ENCODE results near the gene AKAP13. TPM values are rescaled to one million over a fixed set of nuclear protein-coding genes. Genes with fewer than 3 reads are reported as not detected.

AKAP13 gene
- total RNA-seq, 1 donor from 2014 or later = 78.9 TPM

DNA sequence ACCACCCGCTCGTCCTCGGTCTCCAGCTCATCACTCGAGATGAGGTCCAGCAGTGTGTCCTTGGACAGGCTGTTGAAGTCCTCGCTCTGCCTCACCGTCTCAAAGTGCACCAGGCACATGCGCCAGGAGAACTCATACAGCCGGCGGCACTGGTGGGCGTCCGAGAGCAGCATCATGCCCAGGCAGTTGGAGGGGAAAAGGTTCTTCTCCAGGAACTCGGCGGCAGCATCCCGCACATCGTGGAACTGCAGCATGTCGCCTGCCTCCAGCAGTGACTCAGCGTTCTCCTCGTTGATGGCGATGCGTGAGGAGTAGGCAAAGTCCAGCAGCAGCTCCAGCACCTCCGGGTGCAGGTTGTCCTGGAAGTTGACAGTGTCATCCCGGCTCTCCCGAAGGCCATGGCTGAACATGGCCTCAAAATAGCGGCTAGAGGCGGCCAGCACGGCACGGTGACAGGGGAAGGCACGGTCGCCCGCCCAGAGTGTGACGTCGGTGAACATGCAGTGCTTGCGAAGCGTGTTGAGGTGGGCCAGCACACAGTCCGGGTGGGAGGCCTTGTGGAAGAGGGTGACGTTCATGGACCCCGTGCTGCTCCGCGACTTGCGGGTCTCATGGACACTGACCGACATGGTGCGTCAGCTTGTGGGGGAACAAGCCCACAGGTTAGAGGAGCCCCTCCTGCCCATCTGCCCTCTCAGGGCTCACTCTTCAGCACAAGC lies 388.9 kb downstream of the AKAP13 start:
- Mint-ChIP-seq H3K27me3 (ENCODE audit: insufficient read depth) (no peaks in the 10 kb centered on the region), H3K4me1 (ENCODE audit: low read depth) (no peaks in the 10 kb centered on the region), H3K9me3 (no peaks in the 10 kb centered on the region), H3K36me3 (ENCODE audit: low read depth) (no peaks in the 10 kb centered on the region), H3K27ac (no peak overlapping the region), H3K4me3 (no peak overlapping the region)
- intact Hi-C loops (cut with micrococcal nuclease) = no loop called here
- DNase-seq (ENCODE audit: low spot score) = no peak

DNA sequence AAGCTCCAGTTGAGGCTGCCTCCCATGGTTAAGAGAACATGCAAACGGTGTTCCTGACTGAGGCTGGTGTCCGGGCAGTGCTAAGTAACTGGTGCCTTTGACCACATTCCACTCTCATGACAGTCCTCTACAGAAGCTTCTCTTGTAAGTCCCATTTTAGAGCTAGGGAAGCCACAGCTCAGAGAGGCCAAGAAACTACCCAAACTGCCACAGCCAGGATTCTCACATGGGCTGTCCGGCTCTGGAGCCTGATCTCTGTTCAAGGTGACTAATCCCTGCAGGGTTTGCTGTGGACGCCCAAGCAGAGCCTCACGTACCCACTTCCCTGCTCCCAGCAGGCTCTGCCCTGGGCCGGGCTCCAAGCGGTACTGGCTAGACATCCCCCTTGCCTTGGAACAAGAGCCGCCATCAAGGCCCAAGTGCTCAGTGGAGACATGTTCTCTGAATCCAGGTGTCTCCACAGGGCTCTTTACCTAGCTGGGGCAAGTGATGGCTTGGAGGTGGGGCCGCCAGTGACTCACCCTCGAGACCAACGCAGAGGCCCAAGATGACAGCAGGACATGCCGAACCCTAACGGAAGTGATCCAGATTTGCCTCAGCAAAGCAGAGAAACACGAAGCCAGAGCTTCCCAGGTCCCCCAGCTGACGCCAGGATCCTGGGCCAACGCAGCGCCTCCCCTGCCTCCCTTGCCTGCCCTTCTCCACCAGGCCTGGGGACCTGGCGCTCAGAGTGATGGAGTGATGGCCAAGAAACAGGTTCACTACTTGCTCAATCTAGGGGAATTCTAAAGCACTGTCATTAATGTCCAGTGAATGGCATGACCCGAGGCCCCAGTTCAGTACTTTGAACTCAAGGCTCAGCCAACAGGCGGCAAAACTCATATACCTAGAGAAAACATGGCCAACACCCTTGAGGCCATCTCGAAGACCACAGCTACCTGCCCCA lies 390.0 kb downstream of the AKAP13 start:
- no peaks in the 10 kb centered on the region for H3K27me3 Mint-ChIP-seq (ENCODE audit: insufficient read depth)
- no peak for DNase-seq (ENCODE audit: low spot score)
- H3K9me3 Mint-ChIP-seq = no peaks in the 10 kb centered on the region
- intact Hi-C loops (cut with micrococcal nuclease) = no loop called here
- no peak overlapping the region for H3K4me3 Mint-ChIP-seq
- H3K36me3 Mint-ChIP-seq (ENCODE audit: low read depth) = no peaks in the 10 kb centered on the region
- H3K27ac Mint-ChIP-seq = no peak overlapping the region
- H3K4me1 Mint-ChIP-seq (ENCODE audit: low read depth) = no peaks in the 10 kb centered on the region

DNA sequence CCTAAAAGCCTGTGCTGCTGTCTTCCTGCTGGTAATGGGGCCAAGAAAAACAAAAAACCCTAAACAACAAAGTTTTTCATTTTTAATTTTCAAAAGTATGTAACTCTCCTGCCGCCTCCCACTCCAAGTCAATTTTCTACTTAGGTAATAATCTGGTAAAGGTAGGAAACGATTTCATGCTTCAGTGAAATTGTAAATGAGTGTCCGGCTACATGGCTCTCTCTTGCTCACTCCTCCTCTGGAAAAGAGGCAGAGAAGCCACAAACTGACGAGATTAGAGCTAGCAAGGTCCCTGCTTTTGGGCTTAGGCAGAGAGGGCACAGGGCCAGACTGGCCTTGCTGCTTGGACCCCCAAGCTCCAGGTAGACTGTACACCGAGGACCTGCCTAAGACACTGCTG lies 390.9 kb downstream of the AKAP13 start:
- Mint-ChIP-seq H3K27ac (no peak overlapping the region), H3K4me3 (no peak overlapping the region), H3K36me3 (ENCODE audit: low read depth) (no peaks in the 10 kb centered on the region), H3K27me3 (ENCODE audit: insufficient read depth) (no peaks in the 10 kb centered on the region), H3K4me1 (ENCODE audit: low read depth) (no peaks in the 10 kb centered on the region), H3K9me3 (no peaks in the 10 kb centered on the region)
- DNase-seq (ENCODE audit: low spot score) = no peak
- intact Hi-C loops (cut with micrococcal nuclease) = no loop called here

DNA sequence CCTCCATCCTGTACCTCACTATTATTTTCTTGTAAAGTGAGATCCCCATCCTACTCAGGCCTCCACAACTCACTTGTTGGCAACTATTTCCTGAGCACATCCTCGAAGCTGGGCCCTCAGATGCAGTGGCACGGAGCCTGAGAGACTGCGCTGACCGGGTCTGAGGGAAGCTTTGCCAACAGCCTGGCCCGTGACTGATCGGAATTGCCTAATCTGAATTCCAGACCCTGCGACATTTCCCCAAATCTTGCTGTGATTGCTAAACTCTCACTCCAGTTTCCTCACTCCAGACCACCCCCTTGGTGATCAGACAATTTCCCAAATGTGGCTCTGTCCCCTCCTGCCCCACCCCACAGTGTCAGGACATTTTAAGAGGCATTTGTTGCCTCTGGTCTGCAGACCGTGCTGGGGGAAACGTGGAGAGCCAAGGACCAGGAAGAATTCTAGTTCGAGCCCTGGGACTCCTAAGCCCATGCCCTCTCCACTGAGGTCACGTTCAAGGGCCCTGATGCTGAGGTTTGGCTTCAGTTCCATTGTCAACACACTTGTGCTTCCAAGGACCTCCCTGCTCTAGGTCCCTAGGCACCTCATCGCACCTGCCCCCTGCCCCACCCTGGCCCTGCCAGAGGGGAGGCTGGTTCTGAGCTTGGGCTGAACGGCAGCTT lies 391.5 kb downstream of the AKAP13 start:
- no peak overlapping the region for H3K27ac Mint-ChIP-seq
- intact Hi-C loops (cut with micrococcal nuclease) = no loop called here
- DNase-seq (ENCODE audit: low spot score) = no peak

DNA sequence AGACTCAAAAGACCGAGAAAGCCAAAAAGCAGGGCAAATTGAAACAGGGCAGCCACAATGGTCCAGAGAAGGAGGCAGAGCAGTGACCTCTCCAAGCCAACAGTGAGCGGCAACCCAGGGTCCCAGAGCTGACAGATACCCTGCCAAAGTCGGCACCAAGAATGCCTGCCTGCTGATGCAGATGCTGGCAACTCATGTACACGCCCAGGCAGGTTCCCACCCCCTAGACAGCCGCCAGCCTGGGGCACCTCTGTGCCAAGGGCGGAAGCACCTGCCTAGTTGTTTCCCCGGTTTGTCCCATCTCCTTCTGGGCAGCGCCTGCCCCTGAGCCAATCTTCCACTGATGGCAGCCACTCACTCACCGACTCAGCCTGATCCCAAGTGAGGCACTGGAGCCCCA lies 392.3 kb downstream of the AKAP13 start:
- Mint-ChIP-seq H3K9me3 (no peaks in the 10 kb centered on the region), H3K27ac (no peak overlapping the region)
- intact Hi-C loops (cut with micrococcal nuclease) = no loop called here

More for the DNA sequence above, 391.5 kb downstream of the AKAP13 start:
- H3K4me1 Mint-ChIP-seq (ENCODE audit: low read depth) = no peaks in the 10 kb centered on the region
- H3K4me3 Mint-ChIP-seq = no peak overlapping the region
- no peaks in the 10 kb centered on the region for H3K27me3 Mint-ChIP-seq (ENCODE audit: insufficient read depth)
- H3K9me3 Mint-ChIP-seq = no peaks in the 10 kb centered on the region
- H3K36me3 Mint-ChIP-seq (ENCODE audit: low read depth) = no peaks in the 10 kb centered on the region

DNA sequence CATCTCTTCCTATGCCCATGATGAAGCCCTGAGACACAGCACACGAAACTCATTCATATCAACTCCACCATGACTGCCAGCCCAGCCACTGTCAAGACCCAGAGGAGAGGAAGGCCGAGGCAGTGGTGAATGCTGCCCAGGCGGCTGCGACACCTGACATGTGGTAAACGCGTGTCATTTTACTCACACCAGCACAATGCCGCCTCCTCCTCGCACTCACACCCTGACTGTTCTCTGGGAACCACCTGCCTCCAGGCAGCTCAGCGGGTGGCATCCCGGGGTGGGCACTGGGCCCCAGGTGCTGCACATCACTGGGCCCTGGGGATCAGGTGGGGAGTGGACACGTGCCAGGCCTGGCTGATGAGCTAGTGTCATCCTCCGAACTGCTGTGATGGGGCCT lies 392.8 kb downstream of the AKAP13 start:
- Mint-ChIP-seq H3K27me3 (ENCODE audit: insufficient read depth) (no peaks in the 10 kb centered on the region), H3K4me3 (no peak overlapping the region), H3K9me3 (no peaks in the 10 kb centered on the region), H3K27ac (no peak overlapping the region), H3K36me3 (ENCODE audit: low read depth) (no peaks in the 10 kb centered on the region), H3K4me1 (ENCODE audit: low read depth) (no peaks in the 10 kb centered on the region)
- intact Hi-C loops (cut with micrococcal nuclease) = no loop called here
- no peak for DNase-seq (ENCODE audit: low spot score)

More for the DNA sequence above, 392.3 kb downstream of the AKAP13 start:
- Mint-ChIP-seq H3K4me1 (ENCODE audit: low read depth) (no peaks in the 10 kb centered on the region), H3K36me3 (ENCODE audit: low read depth) (no peaks in the 10 kb centered on the region), H3K27me3 (ENCODE audit: insufficient read depth) (no peaks in the 10 kb centered on the region), H3K4me3 (no peak overlapping the region)
- DNase-seq (ENCODE audit: low spot score) = no peak

DNA sequence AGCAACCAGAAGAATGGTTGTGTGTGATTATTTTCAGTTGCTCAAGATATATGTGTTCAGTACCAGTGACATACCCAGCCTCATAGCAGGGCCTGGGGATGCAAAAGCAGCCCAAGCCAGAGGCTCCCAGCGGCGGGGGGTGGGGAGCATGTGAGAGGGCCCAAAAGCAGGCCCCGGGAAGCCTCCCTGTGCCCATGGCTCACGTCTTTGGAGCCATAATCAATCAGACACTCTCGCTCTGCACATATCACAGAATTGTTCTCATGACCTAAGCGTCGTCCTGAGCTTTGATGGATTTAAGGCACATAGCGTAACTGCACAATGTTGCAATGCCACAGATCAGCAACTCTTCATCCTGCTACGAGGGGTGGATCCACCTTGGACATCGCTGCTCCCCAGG lies 393.6 kb downstream of the AKAP13 start:
- intact Hi-C loops (cut with micrococcal nuclease) = no loop called here
- Mint-ChIP-seq H3K4me1 (ENCODE audit: low read depth) (peaks cover 2% of the 10 kb centered on the region), H3K4me3 (no peak overlapping the region), H3K9me3 (no peaks in the 10 kb centered on the region), H3K36me3 (ENCODE audit: low read depth) (no peaks in the 10 kb centered on the region), H3K27me3 (ENCODE audit: insufficient read depth) (no peaks in the 10 kb centered on the region), H3K27ac (no peak overlapping the region)
- no peak for DNase-seq (ENCODE audit: low spot score)

DNA sequence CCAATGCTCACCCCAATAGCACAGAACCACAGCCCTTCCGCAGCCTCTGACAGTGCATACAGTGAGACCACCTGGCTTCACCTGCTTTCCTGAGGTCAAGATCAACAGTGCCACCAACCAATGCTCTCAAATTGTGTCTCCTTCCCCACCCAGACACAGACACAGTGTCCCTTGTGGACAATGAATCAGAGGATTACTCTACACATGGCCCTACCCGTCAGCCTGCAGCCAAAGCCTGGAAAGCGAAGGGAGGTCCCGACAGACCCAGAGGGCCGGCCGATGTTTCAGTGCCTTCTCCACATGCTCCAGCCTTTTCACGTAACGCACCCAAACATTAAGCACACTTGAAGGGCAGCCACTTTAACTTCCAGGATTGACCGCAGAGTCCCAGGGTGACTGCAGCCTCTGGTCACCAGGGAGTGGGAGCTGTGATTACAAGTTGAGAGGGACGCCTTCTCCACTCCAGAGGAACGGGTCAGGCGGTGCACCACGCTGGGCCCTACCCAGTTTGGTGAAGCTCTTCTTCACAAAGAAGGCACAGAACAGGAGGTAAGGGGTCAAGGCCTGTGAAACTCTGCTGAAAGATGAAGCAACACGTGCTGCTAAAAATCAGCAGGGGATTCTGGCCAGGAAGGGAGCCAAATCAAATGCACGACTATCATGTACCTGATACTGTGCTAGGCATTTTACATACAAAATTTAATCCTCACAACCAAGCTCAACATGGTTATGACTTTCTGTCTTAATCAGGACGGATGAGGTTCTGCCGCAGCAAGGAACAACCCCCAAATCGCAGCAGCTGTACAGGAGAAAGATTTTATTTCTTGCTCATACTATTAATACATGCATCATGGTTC lies 397.1 kb downstream of the AKAP13 start:
- Mint-ChIP-seq H3K36me3 (ENCODE audit: low read depth) (peaks cover 10% of the 10 kb centered on the region), H3K4me3 (no peak overlapping the region), H3K27me3 (ENCODE audit: insufficient read depth) (no peaks in the 10 kb centered on the region), H3K9me3 (no peaks in the 10 kb centered on the region), H3K27ac (no peak overlapping the region), H3K4me1 (ENCODE audit: low read depth) (peaks cover 29% of the 10 kb centered on the region)
- intact Hi-C loops (cut with micrococcal nuclease) = no loop called here
- DNase-seq (ENCODE audit: low spot score) = no peak

DNA sequence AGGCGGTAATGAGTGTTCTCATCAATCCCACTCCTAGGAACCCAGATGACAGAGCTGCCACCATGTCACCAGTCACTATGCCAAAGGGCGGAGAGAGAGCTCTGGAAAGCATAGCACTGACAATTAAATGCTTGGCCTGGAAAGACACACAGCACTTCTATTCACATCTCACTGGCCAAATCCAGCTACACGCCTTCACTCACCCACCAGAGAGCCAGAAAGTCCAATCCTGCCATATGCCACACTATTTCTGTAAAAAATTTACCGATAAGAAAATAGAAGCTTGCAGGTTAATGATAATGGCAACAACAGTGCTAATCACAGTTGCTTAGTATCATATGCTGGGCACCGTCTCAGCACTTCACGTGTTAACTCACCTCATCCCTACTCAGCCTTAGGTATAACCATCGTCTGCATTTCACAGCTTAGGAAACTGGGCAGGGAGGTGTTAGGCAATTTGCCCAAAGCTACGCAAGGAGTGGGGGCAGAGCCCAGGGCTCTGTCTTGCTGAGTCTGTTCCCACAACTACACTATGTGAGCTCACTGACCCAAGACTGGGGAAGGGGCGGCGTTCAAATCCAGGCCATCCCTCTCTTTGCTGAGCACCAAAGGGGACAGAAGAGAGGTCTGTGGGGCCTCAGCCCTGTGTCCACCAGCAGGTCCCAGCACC lies 397.8 kb downstream of the AKAP13 start:
- no peak overlapping the region for H3K4me3 Mint-ChIP-seq
- peaks cover 33% of the 10 kb centered on the region for H3K4me1 Mint-ChIP-seq (ENCODE audit: low read depth)
- no peaks in the 10 kb centered on the region for H3K9me3 Mint-ChIP-seq
- intact Hi-C loops (cut with micrococcal nuclease) = no loop called here
- DNase-seq (ENCODE audit: low spot score) = no peak
- H3K27me3 Mint-ChIP-seq (ENCODE audit: insufficient read depth) = no peaks in the 10 kb centered on the region
- H3K36me3 Mint-ChIP-seq (ENCODE audit: low read depth) = peaks cover 10% of the 10 kb centered on the region
- no peak overlapping the region for H3K27ac Mint-ChIP-seq

DNA sequence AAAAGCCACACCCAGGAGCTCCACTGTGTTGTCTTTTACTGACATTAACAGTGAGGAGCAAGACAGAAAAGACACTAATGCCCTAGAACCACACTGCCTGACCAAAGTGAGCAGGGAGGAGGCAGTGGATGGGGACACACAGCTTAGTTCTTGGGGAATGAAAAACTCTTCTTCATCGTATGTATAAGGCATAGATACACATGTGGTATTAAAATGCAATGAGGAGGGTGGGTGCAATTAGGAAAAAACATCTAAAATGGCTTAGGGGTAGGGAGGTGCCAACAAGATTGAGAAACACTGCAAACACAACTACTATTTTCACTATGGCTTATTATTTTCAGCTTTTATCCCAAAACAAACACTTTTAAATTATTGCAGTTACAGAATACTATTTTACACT lies 398.8 kb downstream of the AKAP13 start:
- Mint-ChIP-seq H3K27me3 (ENCODE audit: insufficient read depth) (no peaks in the 10 kb centered on the region), H3K27ac (no peak overlapping the region), H3K4me3 (no peak overlapping the region), H3K36me3 (ENCODE audit: low read depth) (peaks cover 10% of the 10 kb centered on the region), H3K4me1 (ENCODE audit: low read depth) (peaks cover 38% of the 10 kb centered on the region), H3K9me3 (no peaks in the 10 kb centered on the region)
- intact Hi-C loops (cut with micrococcal nuclease) = no loop called here
- no peak for DNase-seq (ENCODE audit: low spot score)

DNA sequence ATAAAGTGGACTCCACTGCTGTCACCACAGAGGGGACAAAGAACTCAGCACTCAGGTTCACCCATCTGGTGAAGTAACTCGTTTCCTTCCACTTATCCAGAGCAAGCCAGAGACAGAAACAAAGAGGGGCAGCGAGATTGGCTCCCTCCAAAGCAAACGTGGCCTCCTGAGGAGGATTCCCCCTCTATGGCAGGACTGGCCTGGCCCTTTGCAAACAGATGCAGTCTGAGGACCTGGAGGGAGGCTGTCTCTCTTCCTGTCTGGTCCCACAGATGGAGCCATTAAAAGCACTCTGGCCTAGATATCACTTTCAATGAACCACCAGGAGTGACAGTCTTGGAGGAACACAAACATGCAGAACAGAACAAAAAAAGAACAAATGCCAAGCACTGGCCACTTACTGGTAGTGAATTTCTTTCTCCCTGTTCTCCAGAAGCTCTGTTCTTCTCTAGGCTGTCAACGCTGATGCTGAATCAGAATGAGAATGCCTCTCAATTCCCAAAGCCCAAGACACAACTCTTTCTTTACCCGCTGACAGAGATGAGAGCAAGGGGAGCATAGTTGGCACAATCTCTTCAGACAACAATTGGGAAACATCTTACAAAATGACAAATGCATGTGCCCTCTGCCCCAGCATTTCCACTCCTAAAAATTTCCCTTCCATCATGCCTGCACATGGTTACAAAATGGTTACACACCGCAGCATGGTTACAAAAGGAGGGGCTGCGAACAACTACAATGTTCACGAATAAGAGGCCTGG lies 400.0 kb downstream of the AKAP13 start:
- Mint-ChIP-seq H3K27ac (peak overlapping the region; percentile 40), H3K27me3 (ENCODE audit: insufficient read depth) (no peaks in the 10 kb centered on the region), H3K36me3 (ENCODE audit: low read depth) (peaks cover 10% of the 10 kb centered on the region), H3K4me3 (no peak overlapping the region), H3K9me3 (no peaks in the 10 kb centered on the region), H3K4me1 (ENCODE audit: low read depth) (peaks cover 48% of the 10 kb centered on the region)
- intact Hi-C loops (cut with micrococcal nuclease) = loop anchor here (10.0 kb wide), 1 partner anchor 466 kb away; no protein-coding TSS in a partner anchor
- DNase-seq (ENCODE audit: low spot score) = no peak

Data from activated T-helper 1 cell treated with anti-CD3 and anti-CD28 coated beads, Interleukin-12 subunit alpha, Interleukin-12 subunit beta, Interleukin-2, Interleukin-4 antibody, amounts not matched to agents 30 ng/mL and 10 ng/mL and 1 ng/mL, durations not matched to agents 14 hours and 24 hours and 36 hours (primary cell).